Astrocyte of the spinal cord (primary cell): ENCODE results near the gene OR1S2.

Experiments used
- DNase-seq: peaks from one replicate; pipeline ENCODE4 v3.0.0; 2011; ENCODE audit warnings: low read depth, low spot score
- H3K4me3 ChIP-seq: 2 replicates; pipeline ENCODE4 v1.5.1; 2011; ENCODE audit warnings: low read depth, mild to moderate bottlenecking, low read length, moderate library complexity
- CTCF ChIP-seq: IDR thresholded peaks from 2 replicates; pipeline ENCODE4 v1.5.1; 2012; ENCODE audit warnings: low read depth, mild to moderate bottlenecking, low read length, inconsistent platforms
- in situ Hi-C: cut with HindIII; loops from 2 replicates; pipeline ENCODE4 v1.10.0; 2017; ENCODE audit warnings: low sequenced_read_pairs

OR1S2 gene

GRCh38 chr11:58178444-58178843, 25.5 kb downstream of the OR1S2 start:
- TF ChIP-seq CTCF, result no peak
- in situ Hi-C loops, result no loop called here
- H3K4me3 ChIP-seq, result no peak overlapping the region

GRCh38 chr11:58177409-58178054, 26.4 kb downstream of the OR1S2 start:
- no peak for TF ChIP-seq CTCF
- H3K4me3 ChIP-seq, result no peak overlapping the region
- in situ Hi-C loops, result no loop called here
- DNase-seq, result no peak

More at GRCh38 chr11:58178444-58178843, 25.5 kb downstream of the OR1S2 start:
- no peak for DNase-seq

- in situ Hi-C loops, result no loop called here
- no peak overlapping the region for H3K4me3 ChIP-seq
- DNase-seq, result no peak
- no peak for TF ChIP-seq CTCF
Observed at GRCh38 chr11:58165504-58166106, 38.3 kb downstream of the OR1S2 start.

GRCh38 chr11:58164990-58165389, 39.0 kb downstream of the OR1S2 start:
- in situ Hi-C loops, result no loop called here
- H3K4me3 ChIP-seq, result no peak overlapping the region
- TF ChIP-seq CTCF, result no peak
- no peak for DNase-seq

- DNase-seq, result no peak
- TF ChIP-seq CTCF, result no peak
- in situ Hi-C loops, result no loop called here
- H3K4me3 ChIP-seq, result no peak overlapping the region
Observed at GRCh38 chr11:58164389-58164788, 39.6 kb downstream of the OR1S2 start.
